HEK293T (cell line): ENCODE measurements around the gene USP8.
"Not testable (repeated sequence)": the region's sequence is repeated elsewhere in the genome, so short reads cannot be mapped to it uniquely, and the experiment has no call there.

Experiments used
- FOXA1 ChIP-seq: fragments of 450-650 bp; IDR thresholded peaks from 2 replicates; pipeline ENCODE4 v1.6.1; 2016; ENCODE audit warnings: mild to moderate bottlenecking
- FOXK2 ChIP-seq: fragments of 450-650 bp; IDR thresholded peaks from 2 replicates; pipeline ENCODE4 v1.6.1; 2016; ENCODE audit warnings: mild to moderate bottlenecking

GRCh38 chr15:50391561-50391960 is 32.6 kb upstream of the USP8 start:
- TF ChIP-seq FOXK2, FOXA1: not testable (repeated sequence)
